Astrocyte (in vitro differentiated cells and primary cell): ENCODE measurements around the gene DPY30. TPM values are rescaled to one million over a fixed set of nuclear protein-coding genes. Genes with fewer than 3 reads are reported as not detected.

Experiments
- DNase-seq: peaks from one replicate; pipeline ENCODE4 v3.0.0-alpha.2; 2010; ENCODE audit warnings: low read depth
- FAIRE-seq: peaks from 2 replicates; lab custom pipeline; 2011; peaks lifted over from hg19 to GRCh38; lab: Jason Lieb, UNC
- H2AFZ ChIP-seq: 2 replicates; pipeline ENCODE4 v1.6.0; 2012; ENCODE audit warnings: low read depth, low read length, inconsistent platforms
- H3K27ac ChIP-seq: 2 replicates; pipeline ENCODE4 v1.5.1; 2011; ENCODE audit warnings: low read depth, low read length, inconsistent platforms
- H3K27me3 ChIP-seq: 2 replicates; pipeline ENCODE4 v1.6.0; 2011; ENCODE audit warnings: low read length, inconsistent platforms; ENCODE audit not compliant: insufficient read depth
- H3K36me3 ChIP-seq: 2 replicates; pipeline ENCODE4 v1.5.1; 2011; ENCODE audit warnings: low read length, inconsistent platforms; ENCODE audit not compliant: insufficient read depth
- H3K4me1 ChIP-seq: 2 replicates; pipeline ENCODE4 v1.5.1; 2011; ENCODE audit warnings: low read length, inconsistent platforms; ENCODE audit not compliant: insufficient read depth
- H3K4me2 ChIP-seq: 2 replicates; pipeline ENCODE4 v1.6.0; 2012; ENCODE audit warnings: low read length, inconsistent platforms
- H3K4me3 ChIP-seq: 2 replicates; pipeline ENCODE4 v1.5.1; 2011; ENCODE audit warnings: low read depth, mild to moderate bottlenecking, low read length, inconsistent platforms; ENCODE audit not compliant: insufficient read depth
- H3K79me2 ChIP-seq: 2 replicates; pipeline ENCODE4 v1.6.0; 2012; ENCODE audit warnings: mild to moderate bottlenecking, low read length, inconsistent platforms; ENCODE audit not compliant: insufficient read depth
- H3K9ac ChIP-seq: 2 replicates; pipeline ENCODE4 v1.6.0; 2012; ENCODE audit warnings: mild to moderate bottlenecking, low read length, inconsistent platforms
- H3K9me3 ChIP-seq: 2 replicates; pipeline ENCODE4 v1.5.1; 2012; ENCODE audit warnings: low read depth, mild to moderate bottlenecking, low read length, inconsistent platforms; ENCODE audit not compliant: insufficient read depth
- H4K20me1 ChIP-seq: 2 replicates; pipeline ENCODE4 v1.6.0; 2012; ENCODE audit warnings: low read length, inconsistent platforms; ENCODE audit not compliant: insufficient read depth
- H3K27ac Mint-ChIP-seq: one replicate; pipeline ENCODE4 v1.8.0; 2021; ENCODE audit warnings: mild to moderate bottlenecking, mixed read lengths; ENCODE audit not compliant: unreplicated experiment
- H3K27me3 Mint-ChIP-seq: one replicate; pipeline ENCODE4 v1.8.0; 2021; ENCODE audit warnings: low read depth, mixed read lengths; ENCODE audit not compliant: unreplicated experiment
- H3K36me3 Mint-ChIP-seq: one replicate; pipeline ENCODE4 v1.8.0; 2021; ENCODE audit warnings: low read depth, mixed read lengths; ENCODE audit not compliant: unreplicated experiment
- H3K4me1 Mint-ChIP-seq: one replicate; pipeline ENCODE4 v1.8.0; 2021; ENCODE audit warnings: low read depth, mixed read lengths; ENCODE audit not compliant: unreplicated experiment
- H3K4me3 Mint-ChIP-seq: one replicate; pipeline ENCODE4 v1.8.0; 2021; ENCODE audit warnings: mild to moderate bottlenecking, moderate library complexity, mixed read lengths; ENCODE audit not compliant: unreplicated experiment
- H3K9me3 Mint-ChIP-seq: one replicate; pipeline ENCODE4 v1.8.0; 2021; ENCODE audit warnings: mild to moderate bottlenecking, mixed read lengths; ENCODE audit not compliant: unreplicated experiment
- EZH2 ChIP-seq: IDR thresholded peaks from 2 replicates; pipeline ENCODE4 v1.6.1; 2012; ENCODE audit warnings: mild to moderate bottlenecking, low read length, inconsistent platforms; ENCODE audit not compliant: insufficient read depth
- total RNA-seq: library from RNA; stranded (reverse); gene quantifications from 2 replicates; pipeline ENCODE4 v1.2.1, GENCODE V29; 2021
- TF ChIP-seq, protein P1 (sequence below): IDR thresholded peaks from 2 replicates; pipeline ENCODE4 v1.5.1; 2011; ENCODE audit warnings: low read depth, mild to moderate bottlenecking, inconsistent platforms, low read length, moderate library complexity; ENCODE audit not compliant: insufficient read depth

The DPY30 gene
- total RNA-seq, 1 donor from 2014 or later = 71.1 TPM

- FAIRE-seq (no peak), DNase-seq (peak; percentile 51)
- Histone ChIP-seq H3K36me3 (no peaks in the 10 kb centered on the region), H3K27ac (no peak overlapping the region), H3K4me3 (peak overlapping the region; percentile 85), H3K27me3 (no peaks in the 10 kb centered on the region), H3K4me2 (peak overlapping the region; percentile 94), H3K9me3 (no peaks in the 10 kb centered on the region), H2AFZ (peak overlapping the region; percentile 82), H3K4me1 (no peaks in the 10 kb centered on the region), H3K9ac (peak overlapping the region; percentile 21), H4K20me1 (peaks cover 3% of the 10 kb centered on the region), H3K79me2 (peaks cover 20% of the 10 kb centered on the region)
- Mint-ChIP-seq H3K36me3 (no peaks in the 10 kb centered on the region), H3K4me1 (peaks cover 6% of the 10 kb centered on the region), H3K9me3 (no peaks in the 10 kb centered on the region), H3K27ac (peak overlapping the region; percentile 69), H3K4me3 (peak overlapping the region; percentile 95), H3K27me3 (no peaks in the 10 kb centered on the region)
- TF ChIP-seq, protein P1, sequence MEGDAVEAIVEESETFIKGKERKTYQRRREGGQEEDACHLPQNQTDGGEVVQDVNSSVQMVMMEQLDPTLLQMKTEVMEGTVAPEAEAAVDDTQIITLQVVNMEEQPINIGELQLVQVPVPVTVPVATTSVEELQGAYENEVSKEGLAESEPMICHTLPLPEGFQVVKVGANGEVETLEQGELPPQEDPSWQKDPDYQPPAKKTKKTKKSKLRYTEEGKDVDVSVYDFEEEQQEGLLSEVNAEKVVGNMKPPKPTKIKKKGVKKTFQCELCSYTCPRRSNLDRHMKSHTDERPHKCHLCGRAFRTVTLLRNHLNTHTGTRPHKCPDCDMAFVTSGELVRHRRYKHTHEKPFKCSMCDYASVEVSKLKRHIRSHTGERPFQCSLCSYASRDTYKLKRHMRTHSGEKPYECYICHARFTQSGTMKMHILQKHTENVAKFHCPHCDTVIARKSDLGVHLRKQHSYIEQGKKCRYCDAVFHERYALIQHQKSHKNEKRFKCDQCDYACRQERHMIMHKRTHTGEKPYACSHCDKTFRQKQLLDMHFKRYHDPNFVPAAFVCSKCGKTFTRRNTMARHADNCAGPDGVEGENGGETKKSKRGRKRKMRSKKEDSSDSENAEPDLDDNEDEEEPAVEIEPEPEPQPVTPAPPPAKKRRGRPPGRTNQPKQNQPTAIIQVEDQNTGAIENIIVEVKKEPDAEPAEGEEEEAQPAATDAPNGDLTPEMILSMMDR = no peak
- TF ChIP-seq EZH2 = no peak
These were observed 22.6 kb upstream of the DPY30 start for GRCh38 chr2:32061973-32062861.

GRCh38 chr2:32061430-32061829 is 21.8 kb upstream of the DPY30 start:
- Mint-ChIP-seq H3K4me3 (peak overlapping the region; percentile 64), H3K27ac (no peak overlapping the region)

More at GRCh38 chr2:32061430-32061829, 21.8 kb upstream of the DPY30 start:
- no peak for TF ChIP-seq EZH2
- TF ChIP-seq, protein P1 = no peak
- H3K4me1 ChIP-seq = no peaks in the 10 kb centered on the region
- no peaks in the 10 kb centered on the region for H3K9me3 Mint-ChIP-seq
- H2AFZ ChIP-seq = no peak overlapping the region
- H3K9me3 ChIP-seq = no peaks in the 10 kb centered on the region
- H3K79me2 ChIP-seq = peaks cover 20% of the 10 kb centered on the region
- no peaks in the 10 kb centered on the region for H3K36me3 ChIP-seq
- no peak for FAIRE-seq
- peaks cover 6% of the 10 kb centered on the region for H3K4me1 Mint-ChIP-seq
- H3K36me3 Mint-ChIP-seq = no peaks in the 10 kb centered on the region
- H3K9ac ChIP-seq = no peak overlapping the region
- H3K27me3 Mint-ChIP-seq = no peaks in the 10 kb centered on the region
- H3K4me3 ChIP-seq = no peak overlapping the region
- H3K27me3 ChIP-seq = no peaks in the 10 kb centered on the region
- H3K4me2 ChIP-seq = no peak overlapping the region
- DNase-seq = no peak
- no peak overlapping the region for H3K27ac ChIP-seq
- peaks cover 3% of the 10 kb centered on the region for H4K20me1 ChIP-seq
